Left hindlimb (tissue), 1 donor: ENCODE data around the gene BATF.

Source experiments
- DNase-seq: peaks from one replicate; pipeline ENCODE4 v3.0.0-alpha.2; 2018

The BATF gene

DNA sequence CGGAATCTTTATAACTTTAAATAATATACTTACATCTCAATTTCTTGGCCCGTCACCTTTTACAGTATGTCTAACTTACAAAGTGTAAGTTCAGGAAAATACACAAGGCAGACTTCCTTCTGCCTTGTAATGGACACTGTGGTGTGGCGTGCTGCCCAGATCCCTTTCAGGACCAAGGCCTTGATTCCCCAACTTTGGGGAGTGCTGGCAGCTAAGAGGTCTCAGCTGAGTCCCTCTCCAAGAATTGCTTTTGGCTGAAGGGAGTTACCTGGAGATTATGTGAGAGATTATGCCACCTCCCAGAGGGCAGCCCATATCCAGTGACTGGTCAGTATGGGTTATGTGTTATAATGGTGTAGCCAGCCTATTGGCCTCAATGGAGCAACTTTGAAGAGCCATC, 21.2 kb upstream of the BATF start:
- no peak for DNase-seq

- no peak for DNase-seq
Measured at GRCh38 chr14:75504411-75504810, 17.9 kb upstream of the BATF start.

DNA sequence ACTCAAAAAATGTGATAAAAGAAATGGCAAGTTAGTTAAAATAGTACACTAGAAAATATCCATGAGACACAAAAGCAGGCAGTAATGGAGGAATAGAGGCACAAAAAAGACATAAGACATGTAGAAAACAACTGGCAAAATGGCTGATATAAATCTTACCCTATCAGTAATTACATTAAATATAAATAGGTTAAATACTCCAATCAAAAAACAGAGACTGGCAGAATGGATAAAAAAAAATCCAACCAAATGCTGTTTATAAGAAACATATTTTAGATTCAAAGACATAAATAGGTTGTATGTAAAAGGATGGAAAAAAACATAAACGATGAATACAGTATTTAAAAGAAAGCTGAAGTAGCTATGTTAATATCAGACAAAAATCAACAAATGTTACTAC, 15.3 kb upstream of the BATF start:
- no peak for DNase-seq

DNA sequence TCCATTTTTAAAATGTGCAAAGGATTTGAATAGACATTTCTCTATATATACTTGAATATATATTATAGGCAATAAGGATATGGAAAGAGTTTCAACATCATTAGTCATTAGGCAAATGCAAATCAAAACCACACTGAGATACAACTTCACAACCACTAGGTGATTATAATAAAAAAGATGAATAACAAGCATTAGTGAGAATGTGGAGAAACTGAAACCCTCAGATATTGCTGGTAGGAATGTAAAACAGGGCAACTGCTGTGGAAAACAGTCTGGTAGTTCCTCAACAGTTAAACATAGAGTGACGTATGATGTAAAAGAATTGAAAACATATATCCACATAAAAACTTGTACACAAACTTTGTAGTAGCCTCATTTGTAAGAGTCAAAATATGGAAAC, 11.7 kb upstream of the BATF start:
- DNase-seq: no peak

GRCh38 chr14:75511201-75511600, 11.1 kb upstream of the BATF start:
- DNase-seq: no peak

DNA sequence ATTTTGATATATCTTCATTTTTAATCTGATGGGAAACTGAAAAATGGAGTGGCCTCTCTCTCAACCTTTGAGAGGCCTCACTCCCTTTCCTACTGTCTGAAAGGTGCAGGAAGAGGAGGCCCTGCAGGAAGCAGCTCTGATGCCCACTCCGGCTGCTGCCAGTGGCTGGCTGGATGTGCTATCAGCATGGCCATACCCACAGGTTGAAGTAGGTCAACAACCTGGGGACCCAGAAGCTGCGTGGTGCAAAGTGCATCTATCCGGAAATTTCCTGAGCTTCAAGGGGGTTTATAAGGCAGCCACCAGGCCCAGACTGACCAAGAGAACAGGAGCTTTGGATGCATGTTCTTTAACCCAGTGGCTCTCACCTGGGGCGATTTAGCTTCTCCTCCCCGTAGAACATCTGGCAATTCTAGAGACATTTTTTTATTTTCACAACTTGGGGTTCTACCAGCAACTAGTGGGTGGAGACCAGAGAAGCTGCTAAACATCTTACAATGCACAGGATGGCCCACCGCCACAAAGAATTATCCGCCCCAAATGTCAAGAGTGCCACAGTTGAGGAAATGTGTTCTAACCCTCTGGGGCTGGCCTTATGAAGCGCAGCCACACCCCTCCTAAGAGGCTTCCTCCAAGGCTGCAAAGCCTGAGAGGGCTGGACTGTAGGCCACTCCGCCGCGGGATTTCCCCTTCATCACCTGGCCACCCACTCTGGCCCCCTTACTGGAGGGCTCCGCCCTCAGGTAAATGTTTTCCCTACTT, 8.2 kb upstream of the BATF start:
- no peak for DNase-seq

DNA sequence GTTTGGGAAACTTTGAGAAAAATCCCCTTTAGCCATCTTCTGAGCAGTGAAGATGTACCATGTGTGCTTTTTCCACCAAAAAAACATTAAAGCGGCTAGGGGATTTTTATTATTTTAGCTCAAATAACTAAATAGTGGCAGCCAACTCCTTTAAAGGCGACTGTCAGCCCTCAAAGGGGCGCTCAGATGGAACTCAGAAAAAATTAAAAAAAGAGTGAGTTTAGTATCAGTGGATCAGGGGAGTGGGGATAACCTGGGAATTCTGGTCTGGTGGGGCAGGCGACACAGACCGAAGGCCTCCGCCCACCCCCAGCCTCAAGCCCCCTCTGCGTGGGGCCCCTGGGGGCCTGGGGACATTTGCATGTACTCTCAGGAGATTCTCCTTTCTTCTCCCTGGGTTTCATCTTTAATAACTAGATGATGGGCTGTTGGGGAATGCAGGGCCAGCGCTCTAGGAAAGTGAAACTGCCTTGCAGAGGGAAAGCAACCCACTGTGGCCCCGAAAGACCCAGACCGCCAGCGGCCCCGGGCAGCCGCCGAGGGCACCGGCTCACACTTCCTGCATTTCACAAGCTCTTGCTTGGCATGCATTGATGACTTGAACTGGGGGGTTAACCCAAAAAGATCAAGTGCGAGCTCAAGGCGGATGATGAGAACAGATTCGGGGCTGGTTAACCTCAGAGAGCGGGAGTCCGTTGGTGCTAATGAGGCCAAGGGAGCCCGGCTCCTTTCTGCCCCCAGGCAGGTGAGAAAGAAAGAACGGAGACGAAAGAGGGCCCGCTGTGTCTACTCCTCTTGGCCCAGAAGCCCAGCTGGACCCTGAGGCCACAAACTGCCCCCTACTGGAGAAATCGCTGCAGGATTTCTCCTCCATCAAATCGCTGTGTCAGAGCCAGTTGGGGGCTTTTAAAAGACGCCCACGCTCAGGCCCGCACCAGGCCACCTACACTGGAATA, 7.3 kb upstream of the BATF start:
- DNase-seq: peak; percentile 42

DNA sequence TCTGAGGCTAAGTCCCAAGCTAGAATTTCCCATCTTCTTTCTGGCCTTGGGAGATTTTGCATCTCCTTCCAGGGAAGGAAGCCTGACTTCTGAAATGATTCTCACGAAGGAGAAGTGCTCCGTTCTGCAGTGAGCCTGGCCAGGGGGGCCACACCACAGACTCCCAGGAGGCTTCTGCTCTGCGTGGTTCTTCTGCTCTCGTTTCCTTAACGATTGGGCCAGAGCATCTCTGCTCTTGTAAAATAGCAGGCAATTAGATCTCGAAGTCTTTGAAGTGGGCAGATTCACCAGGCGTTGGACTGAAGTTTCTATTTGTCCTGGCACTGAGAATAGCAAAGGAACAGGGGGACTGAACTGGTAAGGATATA, 6.7 kb upstream of the BATF start:
- peak; percentile 44 for DNase-seq

DNA sequence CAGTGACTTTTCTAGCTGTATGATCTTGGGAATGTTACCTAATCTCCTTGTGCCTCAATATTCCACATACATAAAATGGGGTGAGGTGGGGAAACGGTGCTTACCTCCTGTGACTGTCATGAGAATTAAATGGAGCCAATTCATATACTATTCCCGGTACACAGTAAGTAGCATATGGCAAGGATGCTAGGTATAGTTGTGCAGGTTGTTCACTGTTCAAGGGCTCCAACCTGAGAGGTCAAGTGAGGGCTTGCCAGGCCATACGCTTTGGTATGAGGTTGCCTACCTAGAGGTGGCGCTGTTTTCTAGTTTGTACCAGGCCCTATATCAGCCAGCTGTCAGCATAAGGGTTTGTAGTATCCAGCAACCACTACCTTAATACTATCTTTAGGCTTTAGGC, 3.6 kb upstream of the BATF start:
- no peak for DNase-seq

DNA sequence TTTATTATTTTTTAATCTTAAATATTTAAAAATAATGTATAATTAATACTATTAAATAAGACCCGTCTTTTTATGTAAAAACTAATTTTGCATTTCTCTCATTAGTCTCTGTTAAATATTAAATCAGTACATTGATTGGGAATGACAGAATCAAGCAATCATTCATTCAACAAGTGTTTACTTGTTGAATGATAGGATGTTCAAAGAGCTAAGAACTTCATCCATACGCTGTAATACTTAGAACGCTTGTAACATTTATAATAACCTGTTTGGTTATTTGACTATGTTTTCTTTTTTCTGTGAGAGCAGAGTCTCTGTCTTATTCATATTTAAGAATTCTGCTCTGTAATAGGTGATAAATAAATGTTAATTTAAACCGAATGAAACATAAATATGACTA, 2.9 kb upstream of the BATF start:
- DNase-seq: no peak

- no peak for DNase-seq
Measured at GRCh38 chr14:75519826-75520728, 2.2 kb upstream of the BATF start.

DNA sequence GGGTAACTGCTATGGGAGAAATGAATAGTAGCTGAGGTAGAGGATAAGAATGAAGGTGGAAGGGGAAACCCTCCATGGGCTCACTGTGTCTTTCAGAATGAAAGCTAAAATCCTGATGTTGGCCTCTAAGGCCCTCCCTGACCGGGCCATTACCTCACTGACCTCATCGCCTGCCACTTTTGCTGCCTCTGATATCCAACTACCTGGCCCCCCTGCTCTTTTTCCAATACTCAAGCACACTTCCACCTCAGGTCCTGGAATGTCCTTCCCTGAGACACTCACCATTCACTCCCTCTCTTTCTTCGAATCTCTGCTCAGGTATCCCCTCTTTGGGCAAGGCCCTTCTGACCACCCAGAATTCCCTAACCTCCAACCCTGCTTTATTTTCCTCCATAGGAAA, 1.4 kb upstream of the BATF start:
- no peak for DNase-seq

- no peak for DNase-seq
Measured at GRCh38 chr14:75521415-75522199, 662 bp upstream of the BATF start.

DNA sequence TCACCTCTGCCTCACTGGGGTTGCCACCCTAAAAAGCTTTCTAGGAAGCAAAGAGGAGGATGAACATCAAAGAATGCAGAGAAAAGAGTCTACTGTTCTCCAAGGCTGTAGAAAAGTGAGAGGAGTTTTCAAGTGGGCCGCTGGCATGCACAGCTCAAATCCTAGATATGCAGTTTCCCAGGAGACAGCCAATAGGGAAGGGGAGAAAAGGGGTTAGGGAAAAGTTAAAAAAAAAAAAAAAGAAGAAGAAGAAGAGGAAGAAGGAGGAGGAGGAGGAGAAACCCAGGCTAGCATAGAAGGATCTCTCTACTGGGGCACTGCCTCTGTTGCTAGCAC, 682 bp downstream of the BATF start:
- DNase-seq: no peak

GRCh38 chr14:75523771-75524171, 1.5 kb downstream of the BATF start:
- no peak for DNase-seq

GRCh38 chr14:75525969-75526368, 3.7 kb downstream of the BATF start:
- DNase-seq: no peak

GRCh38 chr14:75527449-75528163, 5.3 kb downstream of the BATF start:
- no peak for DNase-seq

DNA sequence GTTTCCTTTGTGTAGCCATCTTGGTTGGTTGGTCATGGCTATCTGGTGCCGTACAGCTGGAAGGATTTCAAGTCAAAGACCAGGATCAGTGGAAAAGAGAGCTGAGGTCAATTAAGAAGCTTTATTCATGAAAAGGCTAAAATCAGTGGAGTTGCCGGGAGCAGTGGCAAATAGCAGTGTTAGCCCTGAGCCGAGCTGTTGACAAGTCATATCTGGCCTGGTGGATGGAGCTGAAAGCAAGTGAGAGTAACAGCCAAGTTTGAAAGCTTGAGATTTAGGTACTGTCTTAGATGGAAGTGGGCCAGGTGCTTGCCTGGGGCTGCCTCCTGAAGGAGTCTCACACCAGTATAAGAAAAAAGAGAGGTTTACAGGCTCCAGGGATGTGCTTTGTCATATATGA, 9.0 kb downstream of the BATF start:
- DNase-seq: no peak

- no peak for DNase-seq
Measured at GRCh38 chr14:75531660-75532317, 9.5 kb downstream of the BATF start.

GRCh38 chr14:75533791-75534555, 11.7 kb downstream of the BATF start:
- no peak for DNase-seq
